ENCODE measurements around the gene MTCL1. TPM values are rescaled to one million over a fixed set of nuclear protein-coding genes. Genes with fewer than 3 reads are reported as not detected.

Gene MTCL1
- polyA plus RNA-seq, 3 donors, result not detected

GRCh38 chr18:8857806-8858205, 152.4 kb downstream of the MTCL1 start:
- H3K4me3 ChIP-seq (replicated peaks in 1 of 3; ENCODE audit: low read depth in 2 of 3, low read length in 3 of 3), result no peak overlapping the region
- no peaks in the 10 kb centered on the region for H3K4me1 ChIP-seq (ENCODE audit: control insufficient read depth in 1 of 2, insufficient read depth in 2 of 2, low read length in 2 of 2)
- Mint-ChIP-seq H3K27me3 (ENCODE audit: low read depth in 3 of 3) (peaks cover 4% of the 10 kb centered on the region in 3 donors), H3K4me1 (no peaks in the 10 kb centered on the region), H3K27ac (no peak overlapping the region), H3K9me3 (peaks cover 0 to 5% (median 0%) of the 10 kb centered on the region in 7 donors), H3K36me3 (no peaks in the 10 kb centered on the region), H3K4me3 (no peak overlapping the region)
- no peak for DNase-seq
- no peaks in the 10 kb centered on the region for H4K20me1 ChIP-seq (ENCODE audit: insufficient read depth, low read length)
- H3K27me3 ChIP-seq (ENCODE audit: control insufficient read depth in 2 of 2, insufficient read depth in 2 of 2, low read length in 2 of 2), result no peaks in the 10 kb centered on the region
- no peak overlapping the region for H3K4me2 ChIP-seq (replicated peaks; ENCODE audit: extremely low read depth, low read length, poor library complexity, severe bottlenecking)
- no peak overlapping the region for H3K9ac ChIP-seq (ENCODE audit: insufficient read depth, low read length, poor library complexity, severe bottlenecking)
- H3K79me2 ChIP-seq (ENCODE audit: insufficient read depth, low read length), result no peaks in the 10 kb centered on the region
- no peak overlapping the region for H3K27ac ChIP-seq (ENCODE audit: low read depth in 1 of 2, low read length in 2 of 2)
- no peaks in the 10 kb centered on the region for H3K36me3 ChIP-seq (replicated peaks in 1 of 2; ENCODE audit: control insufficient read depth in 1 of 2, insufficient read depth in 2 of 2, low read length in 2 of 2)
- no peaks in the 10 kb centered on the region for H3K9me3 ChIP-seq (replicated peaks in 1 of 2; ENCODE audit: control insufficient read depth in 1 of 2, insufficient read depth in 1 of 2, low read length in 2 of 2)
- intact Hi-C loops (cut with micrococcal nuclease), result no loop called here
- WGBS (ENCODE audit: insufficient coverage), result no CpG with 5 or more reads among the region's 4 CpGs
- TF ChIP-seq CTCF (IDR thresholded peaks at IDR 0.05), result no peak
- no peak overlapping the region for H2AFZ ChIP-seq (ENCODE audit: insufficient read depth, low read depth, low read length, poor library complexity, severe bottlenecking)

DNA sequence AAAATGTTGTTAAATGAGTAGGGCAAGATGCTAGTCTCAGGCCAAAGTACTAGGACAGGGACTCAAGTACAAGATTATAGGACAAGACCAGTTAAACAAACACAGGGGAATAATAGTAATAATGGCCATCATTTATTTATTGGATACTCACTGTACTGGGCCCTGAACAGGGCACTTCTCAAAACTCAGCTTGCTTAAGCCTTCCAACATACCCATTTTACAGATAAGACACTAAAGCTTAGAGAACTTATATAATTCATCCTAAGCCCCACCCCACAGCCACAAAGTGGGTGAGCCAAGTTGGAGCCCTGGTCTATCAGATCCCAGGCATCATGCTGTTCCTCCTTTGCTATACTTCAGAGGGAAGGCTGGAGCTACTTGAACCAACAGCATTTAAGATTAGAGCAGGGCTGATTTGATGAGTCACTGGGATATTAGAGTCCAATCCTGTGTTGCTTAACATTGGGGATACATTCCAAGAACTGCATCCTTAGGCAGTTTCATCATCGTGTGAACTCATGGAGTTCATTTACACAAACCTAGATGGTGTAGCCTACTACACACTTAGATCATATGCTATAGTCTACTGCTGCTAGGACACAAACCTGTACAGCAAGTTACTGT, 153.6 kb downstream of the MTCL1 start:
- Histone ChIP-seq H3K27me3 (ENCODE audit: control insufficient read depth in 2 of 2, insufficient read depth in 2 of 2, low read length in 2 of 2) (no peaks in the 10 kb centered on the region), H3K36me3 (replicated peaks in 1 of 2; ENCODE audit: control insufficient read depth in 1 of 2, insufficient read depth in 2 of 2, low read length in 2 of 2) (no peaks in the 10 kb centered on the region), H4K20me1 (ENCODE audit: insufficient read depth, low read length) (no peaks in the 10 kb centered on the region), H3K4me2 (replicated peaks; ENCODE audit: extremely low read depth, low read length, poor library complexity, severe bottlenecking) (no peak overlapping the region), H3K9ac (ENCODE audit: insufficient read depth, low read length, poor library complexity, severe bottlenecking) (no peak overlapping the region), H2AFZ (ENCODE audit: insufficient read depth, low read depth, low read length, poor library complexity, severe bottlenecking) (no peak overlapping the region), H3K79me2 (ENCODE audit: insufficient read depth, low read length) (no peaks in the 10 kb centered on the region), H3K4me3 (replicated peaks in 1 of 3; ENCODE audit: low read depth in 2 of 3, low read length in 3 of 3) (no peak overlapping the region), H3K4me1 (ENCODE audit: control insufficient read depth in 1 of 2, insufficient read depth in 2 of 2, low read length in 2 of 2) (no peaks in the 10 kb centered on the region), H3K27ac (ENCODE audit: low read depth in 1 of 2, low read length in 2 of 2) (no peak overlapping the region), H3K9me3 (replicated peaks in 1 of 2; ENCODE audit: control insufficient read depth in 1 of 2, insufficient read depth in 1 of 2, low read length in 2 of 2) (no peaks in the 10 kb centered on the region)
- intact Hi-C loops (cut with micrococcal nuclease), result no loop called here
- Mint-ChIP-seq H3K27me3 (ENCODE audit: low read depth in 3 of 3) (peaks cover 4% of the 10 kb centered on the region in 3 donors), H3K27ac (no peak overlapping the region), H3K36me3 (no peaks in the 10 kb centered on the region), H3K4me1 (no peaks in the 10 kb centered on the region), H3K9me3 (peaks cover 0 to 5% (median 2%) of the 10 kb centered on the region in 7 donors), H3K4me3 (no peak overlapping the region)
- no CpG with 5 or more reads among the region's 1 CpG for WGBS (ENCODE audit: insufficient coverage)
- DNase-seq, result no peak
- no peak for TF ChIP-seq CTCF (IDR thresholded peaks at IDR 0.05)
